H9 (cell line): ENCODE results near the gene SCIN. TPM values are rescaled to one million over a fixed set of nuclear protein-coding genes. Genes with fewer than 3 reads are reported as not detected.

Source experiments
- DNase-seq: peaks from one replicate; pipeline ENCODE4 v3.0.0-alpha.2; 2017
- H2AFZ ChIP-seq: one replicate; pipeline ENCODE4 v1.6.1; 2013; ENCODE audit warnings: mild to moderate bottlenecking, low read length, control low read depth, moderate library complexity
- H2AK5ac ChIP-seq: 2 replicates; pipeline ENCODE4 v1.6.1; 2013; ENCODE audit warnings: low read length, control low read depth, mixed read lengths; ENCODE audit not compliant: insufficient read length
- H2BK120ac ChIP-seq: one replicate; pipeline ENCODE4 v1.6.1; 2013; ENCODE audit warnings: low read depth, mild to moderate bottlenecking, low read length, control low read depth, inconsistent platforms; ENCODE audit not compliant: poor library complexity, severe bottlenecking
- H2BK12ac ChIP-seq: 2 replicates; pipeline ENCODE4 v1.6.1; 2013; ENCODE audit warnings: low read length, control low read depth, mixed read lengths, low read depth; ENCODE audit not compliant: insufficient read length
- H2BK15ac ChIP-seq: 2 replicates; pipeline ENCODE4 v1.6.1; 2013; ENCODE audit warnings: low read depth, low read length, control low read depth
- H2BK20ac ChIP-seq: one replicate; pipeline ENCODE4 v1.6.1; 2013; ENCODE audit warnings: low read depth, mild to moderate bottlenecking, low read length, control low read depth, inconsistent platforms; ENCODE audit not compliant: poor library complexity, severe bottlenecking
- H2BK5ac ChIP-seq: 2 replicates; pipeline ENCODE4 v1.6.1; 2013; ENCODE audit warnings: low read length, control low read depth, mixed read lengths; ENCODE audit not compliant: insufficient read length
- H3K14ac ChIP-seq: 2 replicates; pipeline ENCODE4 v1.6.1; 2013; ENCODE audit warnings: low read length, control low read depth; ENCODE audit not compliant: insufficient read depth
- H3K18ac ChIP-seq: 2 replicates; pipeline ENCODE4 v1.6.1; 2013; ENCODE audit warnings: low read depth, mild to moderate bottlenecking, mixed read lengths, low read length, control low read depth; ENCODE audit not compliant: insufficient read length
- H3K23ac ChIP-seq: 2 replicates; pipeline ENCODE4 v1.6.1; 2013; ENCODE audit warnings: low read length, control low read depth, mixed read lengths, low read depth; ENCODE audit not compliant: insufficient read length
- H3K23me2 ChIP-seq: 2 replicates; pipeline ENCODE4 v1.6.1; 2013; ENCODE audit warnings: low read depth, mild to moderate bottlenecking, mixed read lengths, low read length, control low read depth; ENCODE audit not compliant: insufficient read length, poor library complexity, severe bottlenecking
- H3K27ac ChIP-seq: 2 replicates; pipeline ENCODE4 v1.5.1; 2013; ENCODE audit warnings: low read length, control low read depth, mixed read lengths, low read depth; ENCODE audit not compliant: insufficient read length
- H3K27me3 ChIP-seq: 2 replicates; pipeline ENCODE4 v1.6.1; 2013; ENCODE audit warnings: low read length, control low read depth, inconsistent platforms; ENCODE audit not compliant: insufficient read depth
- H3K4ac ChIP-seq: 2 replicates; pipeline ENCODE4 v1.6.1; 2013; ENCODE audit warnings: low read depth, mild to moderate bottlenecking, control low read depth, inconsistent platforms, low read length, moderate library complexity
- H3K4me1 ChIP-seq: 2 replicates; pipeline ENCODE4 v1.6.1; 2013; ENCODE audit warnings: low read length, control low read depth, inconsistent platforms; ENCODE audit not compliant: insufficient read depth
- H3K4me2 ChIP-seq: 2 replicates; pipeline ENCODE4 v1.6.1; 2013; ENCODE audit warnings: low read length, control low read depth, mixed read lengths; ENCODE audit not compliant: insufficient read length, insufficient read depth
- H3K56ac ChIP-seq: 2 replicates; pipeline ENCODE4 v1.6.1; 2013; ENCODE audit warnings: low read depth, mild to moderate bottlenecking, mixed read lengths, low read length, control low read depth; ENCODE audit not compliant: insufficient read length
- H3K79me1 ChIP-seq: 2 replicates; pipeline ENCODE4 v1.6.1; 2013; ENCODE audit warnings: low read depth, mild to moderate bottlenecking, moderate library complexity, low read length, control low read depth, inconsistent platforms; ENCODE audit not compliant: insufficient read depth, poor library complexity, severe bottlenecking
- H3K79me2 ChIP-seq: 2 replicates; pipeline ENCODE4 v1.6.1; 2013; ENCODE audit warnings: low read length, control low read depth, inconsistent platforms; ENCODE audit not compliant: insufficient read depth
- H3K9ac ChIP-seq: 2 replicates; pipeline ENCODE4 v1.6.1; 2013; ENCODE audit warnings: low read length, control low read depth, mixed read lengths; ENCODE audit not compliant: insufficient read length; ENCODE audit errors: extremely low read depth
- H3K9me3 ChIP-seq: one replicate; pipeline ENCODE4 v1.6.1; 2013; ENCODE audit warnings: low read depth, low read length, inconsistent platforms; ENCODE audit not compliant: control insufficient read depth
- H3T11ph ChIP-seq: one replicate; pipeline ENCODE4 v1.6.1; 2013; ENCODE audit warnings: mild to moderate bottlenecking, low read length, control low read depth, inconsistent platforms
- H4K20me1 ChIP-seq: one replicate; pipeline ENCODE4 v1.6.1; 2013; ENCODE audit not compliant: control insufficient read depth, insufficient read length, insufficient read depth
- H4K5ac ChIP-seq: 2 replicates; pipeline ENCODE4 v1.6.1; 2013; ENCODE audit warnings: low read depth, mild to moderate bottlenecking, mixed read lengths, low read length, control low read depth; ENCODE audit not compliant: insufficient read length
- H4K8ac ChIP-seq: replicated peaks from 2 replicates; pipeline ENCODE4 v1.6.1; 2013; ENCODE audit warnings: low read length, control low read depth, mixed read lengths, low read depth; ENCODE audit not compliant: insufficient read length
- H4K91ac ChIP-seq: 2 replicates; pipeline ENCODE4 v1.6.1; 2013; ENCODE audit warnings: low read depth, mild to moderate bottlenecking, moderate library complexity, mixed read lengths, low read length, control low read depth; ENCODE audit not compliant: insufficient read length
- H3K27ac Mint-ChIP-seq, 3 experiments: 2 replicates in 2 of 3; 3 replicates in 1 of 3; pipeline ENCODE4 v1.8.0; 2020 to 2021; ENCODE audit warnings: mixed read lengths in 3 of 3, mild to moderate bottlenecking in 1 of 3, moderate library complexity in 1 of 3
- H3K27me3 Mint-ChIP-seq: 2 replicates; pipeline ENCODE4 v1.8.0; 2021; ENCODE audit warnings: low read depth, mild to moderate bottlenecking, moderate library complexity, mixed read lengths
- H3K36me3 Mint-ChIP-seq, 3 experiments: 2 replicates in 2 of 3; 3 replicates in 1 of 3; pipeline ENCODE4 v1.8.0; 2020 to 2021; ENCODE audit warnings: low read depth in 3 of 3, mixed read lengths in 3 of 3; ENCODE audit not compliant: insufficient read depth in 1 of 3
- H3K4me1 Mint-ChIP-seq, 2 experiments: 2 replicates each; pipeline ENCODE4 v1.8.0; 2020; ENCODE audit warnings: mixed read lengths in 2 of 2
- H3K4me3 Mint-ChIP-seq, 2 experiments: 2 replicates in 1 of 2; 3 replicates in 1 of 2; pipeline ENCODE4 v1.8.0; 2020 to 2021; ENCODE audit warnings: mild to moderate bottlenecking in 2 of 2, mixed read lengths in 2 of 2, moderate library complexity in 1 of 2
- H3K9me3 Mint-ChIP-seq, 2 experiments: 2 replicates in 1 of 2; 3 replicates in 1 of 2; pipeline ENCODE4 v1.8.0; 2020; ENCODE audit warnings: mild to moderate bottlenecking in 2 of 2, mixed read lengths in 2 of 2, moderate library complexity in 1 of 2
- WGBS: extraction: QIAGEN DNeasy Blood & Tissue Kit; methylation state at CpG from one replicate; pipeline ENCODE4 v1.1.7; 2013; ENCODE audit warnings: missing lambda C conversion rate, low lambda C conversion rate, mixed read lengths; ENCODE audit not compliant: insufficient read length; ENCODE audit errors: extremely low coverage; 5-methylcytosine and 5-hydroxymethylcytosine counted together
- total RNA-seq: library from RNA; stranded (reverse); gene quantifications from 2 replicates; pipeline ENCODE4 v1.2.1, GENCODE V29; 2021
- TF ChIP-seq, protein P1 (sequence below): fragments of 200-600 bp; sonication (generic); conservative IDR thresholded peaks from 3 replicates; pipeline ENCODE4 v1.8.0; 2021; ENCODE audit warnings: antibody characterized with exemption, mild to moderate bottlenecking

SCIN gene
- total RNA-seq, 1 experiment from 2014 or later: 0.44 TPM

- Mint-ChIP-seq H3K4me1 (peaks cover 13 to 19% of the 10 kb centered on the region in 2 experiments), H3K36me3 (no peaks in the 10 kb centered on the region), H3K9me3 (no peaks in the 10 kb centered on the region; a peak in 2 of 5 replicates), H3K27me3 (peaks cover 34% of the 10 kb centered on the region), H3K27ac (no peak overlapping the region), H3K4me3 (no peak overlapping the region)
- H4K5ac ChIP-seq: no peak overlapping the region
- no peak overlapping the region for H2BK5ac ChIP-seq
- no peak overlapping the region for H2AFZ ChIP-seq
- no peak overlapping the region for H3K56ac ChIP-seq
- H3K9me3 ChIP-seq: no peaks in the 10 kb centered on the region
- H3K23ac ChIP-seq: no peak overlapping the region
- H3K14ac ChIP-seq: no peak overlapping the region
- H4K91ac ChIP-seq: no peak overlapping the region
- WGBS: no CpG with 5 or more reads among the region's 1 CpG
- no peak overlapping the region for H3K18ac ChIP-seq
- H2BK15ac ChIP-seq: no peak overlapping the region
- no peak overlapping the region for H3K9ac ChIP-seq
- no peak overlapping the region for H3K27ac ChIP-seq
- H3K4me2 ChIP-seq: no peak overlapping the region
- TF ChIP-seq, protein P1, sequence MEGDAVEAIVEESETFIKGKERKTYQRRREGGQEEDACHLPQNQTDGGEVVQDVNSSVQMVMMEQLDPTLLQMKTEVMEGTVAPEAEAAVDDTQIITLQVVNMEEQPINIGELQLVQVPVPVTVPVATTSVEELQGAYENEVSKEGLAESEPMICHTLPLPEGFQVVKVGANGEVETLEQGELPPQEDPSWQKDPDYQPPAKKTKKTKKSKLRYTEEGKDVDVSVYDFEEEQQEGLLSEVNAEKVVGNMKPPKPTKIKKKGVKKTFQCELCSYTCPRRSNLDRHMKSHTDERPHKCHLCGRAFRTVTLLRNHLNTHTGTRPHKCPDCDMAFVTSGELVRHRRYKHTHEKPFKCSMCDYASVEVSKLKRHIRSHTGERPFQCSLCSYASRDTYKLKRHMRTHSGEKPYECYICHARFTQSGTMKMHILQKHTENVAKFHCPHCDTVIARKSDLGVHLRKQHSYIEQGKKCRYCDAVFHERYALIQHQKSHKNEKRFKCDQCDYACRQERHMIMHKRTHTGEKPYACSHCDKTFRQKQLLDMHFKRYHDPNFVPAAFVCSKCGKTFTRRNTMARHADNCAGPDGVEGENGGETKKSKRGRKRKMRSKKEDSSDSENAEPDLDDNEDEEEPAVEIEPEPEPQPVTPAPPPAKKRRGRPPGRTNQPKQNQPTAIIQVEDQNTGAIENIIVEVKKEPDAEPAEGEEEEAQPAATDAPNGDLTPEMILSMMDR: no peak
- H2BK20ac ChIP-seq: no peak overlapping the region
- H3K4ac ChIP-seq: no peak overlapping the region
- H2BK12ac ChIP-seq: no peak overlapping the region
- no peak overlapping the region for H4K8ac ChIP-seq
- H4K20me1 ChIP-seq: no peaks in the 10 kb centered on the region
- H2BK120ac ChIP-seq: no peak overlapping the region
- no peak for DNase-seq
- no peaks in the 10 kb centered on the region for H3K79me2 ChIP-seq
- H3K79me1 ChIP-seq: no peaks in the 10 kb centered on the region
- H2AK5ac ChIP-seq: no peak overlapping the region
- H3K27me3 ChIP-seq: peaks cover 17% of the 10 kb centered on the region; the same call in 1 of the 2 replicates
- no peaks in the 10 kb centered on the region for H3K4me1 ChIP-seq
- H3K23me2 ChIP-seq: peaks cover 13% of the 10 kb centered on the region
- no peak overlapping the region for H3T11ph ChIP-seq
Observed at GRCh38 chr7:12567015-12567414, 3.5 kb upstream of the SCIN start.
